Erythroblast (primary cell): ENCODE data around the gene MTCH2.
A peak's percentile ranks its signal among the peaks of the same experiment; 100 is the strongest.

Experiments
- DNase-seq, 2 experiments: peaks; one replicate each; lab custom pipeline; 2025; lab: John Stamatoyannopoulos, UW
- GATA1 ChIP-seq: IDR thresholded peaks from 2 replicates; pipeline ENCODE4 v1.6.1; 2011; ENCODE audit warnings: low read depth, mild to moderate bottlenecking, control low read depth, low read length, moderate library complexity
- POLR2A ChIP-seq: IDR thresholded peaks from 2 replicates; pipeline ENCODE4 v1.6.1; 2011; ENCODE audit warnings: mild to moderate bottlenecking, low read length

MTCH2 gene

GRCh38 chr11:47591764-47592163, 50.6 kb downstream of the MTCH2 start:
- no peak for TF ChIP-seq GATA1
- no peak for TF ChIP-seq POLR2A
- DNase-seq = no peak

DNA sequence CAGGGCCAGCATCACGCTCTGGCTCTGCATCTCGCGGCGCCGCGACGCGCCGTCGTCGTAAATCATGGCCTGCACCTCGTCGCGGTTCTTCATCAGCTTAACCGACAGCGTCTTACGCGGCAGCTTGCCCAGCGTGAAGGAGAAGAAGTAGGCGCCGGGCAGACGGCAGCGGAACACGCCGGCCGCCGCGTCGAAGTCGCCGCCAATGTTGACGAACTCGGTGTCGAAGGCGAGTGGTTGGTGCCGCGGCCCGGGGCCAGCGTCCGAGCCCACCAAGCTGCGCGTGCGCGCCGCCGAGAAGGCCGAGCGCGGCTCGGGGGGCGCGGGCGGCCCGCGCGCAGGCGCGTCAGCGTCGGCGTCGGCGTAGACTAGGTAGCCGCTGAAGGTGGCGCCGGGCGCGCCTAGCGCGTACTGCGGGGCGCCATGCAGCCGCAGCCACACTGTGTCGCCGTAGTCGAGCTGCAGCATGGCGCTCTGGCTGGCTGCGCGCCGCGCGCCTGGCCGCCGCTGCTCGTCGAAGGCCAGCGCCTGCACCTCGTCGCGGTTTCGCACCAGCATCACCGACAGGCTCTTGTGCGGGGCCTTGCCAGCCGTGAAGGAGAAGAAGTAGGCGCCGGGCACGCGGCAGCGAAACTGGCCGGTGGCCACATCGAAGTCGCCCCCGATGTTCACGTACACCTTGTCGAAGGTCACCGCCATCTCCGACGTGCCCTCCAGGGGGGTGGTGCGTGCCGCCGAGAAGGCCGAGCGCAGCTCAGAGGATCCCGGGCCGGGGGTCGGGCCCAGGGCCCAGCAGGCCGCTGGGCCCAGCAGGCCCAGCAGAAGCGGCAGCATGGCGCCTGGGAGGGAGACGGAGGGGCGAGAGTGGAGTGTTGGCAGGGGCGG, 52.1 kb downstream of the MTCH2 start:
- TF ChIP-seq POLR2A (no peak), GATA1 (no peak)
- DNase-seq = no peak

DNA sequence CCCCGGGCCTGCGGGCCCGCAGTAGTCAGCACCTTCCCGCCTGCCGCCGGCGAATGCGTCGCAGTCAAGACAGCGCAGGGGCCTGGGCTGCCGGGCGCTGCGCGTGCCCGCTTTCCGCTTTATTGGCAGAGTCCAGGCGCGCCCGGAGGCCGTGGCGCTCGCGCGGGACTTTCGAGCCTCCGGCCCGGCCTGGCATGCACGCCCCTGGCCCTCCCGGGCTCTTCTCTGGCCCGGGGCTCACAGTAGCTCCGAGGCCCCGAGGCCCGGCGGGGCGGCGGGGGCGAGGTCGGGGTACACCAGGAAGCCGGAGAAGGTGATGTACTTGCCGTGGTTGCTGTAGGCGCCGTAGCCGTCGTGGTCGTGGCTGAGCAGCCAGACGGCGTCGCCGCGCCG, 52.8 kb downstream of the MTCH2 start:
- TF ChIP-seq GATA1 (no peak), POLR2A (no peak)
- DNase-seq = no peak

DNA sequence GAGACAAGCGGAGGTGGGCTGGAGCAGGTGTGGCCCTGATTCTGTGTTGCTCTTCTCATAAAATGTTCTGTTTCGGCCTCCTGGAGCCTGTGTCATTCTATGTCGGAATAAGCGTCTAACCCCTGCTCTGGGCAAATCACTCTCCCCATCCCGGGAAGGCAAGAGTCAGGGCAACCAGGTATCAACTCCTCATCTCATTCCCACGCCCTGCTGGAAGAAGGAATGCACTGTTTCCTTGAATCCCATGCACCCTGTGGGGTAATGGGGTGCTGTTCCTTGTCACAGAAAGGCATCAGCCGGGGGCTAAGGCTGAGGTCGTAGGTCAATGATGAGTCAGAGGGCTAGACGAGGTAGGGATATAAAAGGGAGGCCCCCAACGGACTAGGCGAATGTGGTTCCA, 53.2 kb downstream of the MTCH2 start:
- DNase-seq = no peak

GRCh38 chr11:47587723-47588326, 54.5 kb downstream of the MTCH2 start:
- DNase-seq = no peak
- TF ChIP-seq GATA1 (no peak), POLR2A (no peak)

More for the DNA sequence above, 53.2 kb downstream of the MTCH2 start:
- TF ChIP-seq POLR2A (no peak), GATA1 (no peak)

GRCh38 chr11:47587039-47587716, 55.2 kb downstream of the MTCH2 start:
- no peak for DNase-seq
- TF ChIP-seq POLR2A (no peak), GATA1 (no peak)

DNA sequence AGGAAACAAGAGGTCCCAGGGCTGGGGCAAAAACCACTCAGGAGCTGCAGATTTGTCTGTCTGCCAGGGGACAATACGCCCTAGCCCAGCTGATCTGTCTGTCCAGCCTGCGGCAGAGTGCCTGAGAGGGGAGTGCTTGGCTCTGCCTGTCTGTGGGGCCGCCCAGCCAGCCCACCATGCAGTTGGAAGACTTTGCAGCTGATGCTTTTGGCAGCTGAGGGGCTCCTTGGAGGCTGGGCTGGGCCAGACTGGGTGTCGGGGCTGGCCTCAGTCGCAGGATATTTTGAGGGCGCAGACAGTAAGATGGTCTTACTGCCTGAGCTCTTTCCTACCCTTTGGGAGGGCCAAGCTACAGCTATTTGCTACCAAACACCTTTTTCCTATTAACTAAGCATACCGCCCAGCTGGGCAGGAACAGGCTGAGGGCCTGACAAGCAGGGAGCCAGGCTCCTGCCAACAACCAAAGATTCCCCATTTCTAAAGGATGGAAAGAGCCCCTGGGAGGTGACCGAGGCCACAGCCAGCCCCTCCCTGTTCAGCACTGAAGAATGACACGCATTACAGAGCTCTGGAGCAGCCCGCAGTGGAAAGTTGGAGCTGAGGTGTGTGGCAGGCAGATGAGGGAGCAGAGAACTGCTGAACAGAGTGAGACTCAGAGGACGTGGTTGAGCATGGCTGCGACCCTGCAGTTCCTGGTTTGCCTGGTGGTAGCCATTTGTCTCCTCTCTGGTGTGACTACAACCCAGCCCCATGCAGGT, 56.1 kb downstream of the MTCH2 start, which contains the start of gene FAM180B:
Gene FAM180B (plus strand): TSS at position 581 of the 758 bp plus-strand sequence. CDS start 91 bp downstream, at position 672.
- no peak for TF ChIP-seq GATA1
- TF ChIP-seq POLR2A = no peak
- no peak for DNase-seq

DNA sequence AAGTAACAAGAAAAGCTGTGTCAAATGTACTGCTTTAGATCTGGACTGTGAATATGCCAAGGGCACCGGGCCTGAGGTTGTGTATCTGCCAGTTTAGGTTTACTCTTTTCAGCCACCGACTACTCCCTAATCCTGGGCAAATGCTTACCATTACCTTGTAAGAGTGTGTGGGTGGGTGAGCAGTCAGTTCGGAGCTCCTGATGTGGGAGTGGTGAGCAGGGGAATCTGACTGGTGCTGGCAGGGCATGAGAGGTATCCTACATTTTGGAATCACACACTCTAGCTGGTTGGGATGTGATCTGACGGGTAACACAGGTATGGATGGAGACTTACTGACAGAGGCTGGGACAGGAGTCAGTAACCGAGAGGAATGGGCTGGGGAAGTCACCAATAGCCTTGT, 58.5 kb downstream of the MTCH2 start:
- no peak for TF ChIP-seq POLR2A
- TF ChIP-seq GATA1 = no peak
- no peak for DNase-seq

DNA sequence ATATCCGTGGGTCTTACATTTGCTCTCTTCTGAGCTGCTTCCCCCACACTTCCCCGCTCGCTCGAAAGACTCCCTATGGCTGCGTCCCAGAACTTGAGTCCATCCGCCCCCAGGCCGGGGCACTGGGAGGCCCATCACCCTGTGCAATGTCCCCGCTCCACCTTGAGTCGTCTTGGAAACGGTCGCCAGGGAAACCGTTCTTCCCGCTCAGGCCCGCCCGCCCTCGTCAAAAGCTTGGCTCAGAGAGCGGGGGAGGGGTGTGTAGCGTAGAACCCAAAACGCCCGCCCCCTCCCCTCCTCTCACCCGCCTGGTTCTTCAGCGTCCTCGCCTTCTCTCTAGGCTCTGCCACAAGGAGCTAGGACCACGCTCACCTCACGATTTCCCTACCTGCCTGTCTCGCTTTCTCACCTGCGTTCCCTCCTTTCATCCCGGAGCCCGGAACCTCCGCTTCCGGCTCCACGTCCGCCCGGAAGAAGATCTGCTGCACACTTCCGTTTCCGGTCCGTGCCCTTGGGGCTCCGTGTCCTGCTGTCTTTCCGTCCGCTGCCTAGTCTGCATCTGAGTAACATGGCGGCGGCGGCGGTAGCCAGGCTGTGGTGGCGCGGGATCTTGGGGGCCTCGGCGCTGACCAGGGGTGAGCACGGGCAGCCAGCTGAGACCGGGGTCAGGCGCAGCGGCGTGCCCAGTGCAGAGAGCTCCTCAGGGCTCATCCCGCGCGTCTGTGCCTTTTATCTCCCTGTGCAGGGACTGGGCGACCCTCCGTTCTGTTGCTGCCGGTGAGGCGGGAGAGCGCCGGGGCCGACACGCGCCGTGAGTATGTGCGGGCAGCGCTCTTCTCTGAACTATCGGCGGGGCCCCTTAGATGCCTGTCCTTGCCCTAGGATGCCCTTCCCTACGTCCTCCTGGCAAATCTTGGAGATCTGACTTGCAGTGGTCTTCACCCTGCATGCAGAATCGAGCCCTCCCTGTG, 63.5 kb downstream of the MTCH2 start, which contains the start of the genes KBTBD4 and NDUFS3:
Gene KBTBD4 (minus strand): TSS at position 447 of the 971 bp plus-strand sequence. CDS start 19 bp downstream, at position 428.
Gene NDUFS3 (plus strand): TSS at position 551 of the 971 bp plus-strand sequence. CDS start 18 bp downstream, at position 569.
- DNase-seq = peak; percentile 95 to 96
- peak; percentile 91 for TF ChIP-seq POLR2A
- TF ChIP-seq GATA1 = no peak

GRCh38 chr11:47577460-47578041, 64.8 kb downstream of the MTCH2 start:
- DNase-seq = no peak
- no peak for TF ChIP-seq GATA1
- no peak for TF ChIP-seq POLR2A

GRCh38 chr11:47573321-47573720, 69.0 kb downstream of the MTCH2 start:
- no peak for TF ChIP-seq POLR2A
- TF ChIP-seq GATA1 = no peak
- no peak for DNase-seq
